Neural cell (in vitro differentiated cells): ENCODE data around the gene KIAA0753. TPM values are rescaled to one million over a fixed set of nuclear protein-coding genes. Genes with fewer than 3 reads are reported as not detected.

Source experiments
- H2AFZ ChIP-seq: fragments of 200-600, 300-800 bp; sonication (generic), shearing (Covaris generic); 2 replicates; pipeline ENCODE4 v1.6.0; 2014; ENCODE audit warnings: low read depth, mild to moderate bottlenecking, antibody characterized with exemption, low read length, moderate library complexity
- H3F3A ChIP-seq: fragments of 200-600 bp; shearing (Covaris generic); 2 replicates; pipeline ENCODE4 v1.6.1; 2016; ENCODE audit warnings: mild to moderate bottlenecking, moderate library complexity, mixed read lengths, antibody characterized with exemption, low read length; ENCODE audit not compliant: insufficient read depth, poor library complexity, severe bottlenecking
- H3K27ac ChIP-seq: fragments of 200-600, 300-800 bp; sonication (generic), shearing (Covaris generic); 2 replicates; pipeline ENCODE4 v1.5.1; 2014; ENCODE audit warnings: mild to moderate bottlenecking, low read length, moderate library complexity
- H3K27me3 ChIP-seq: fragments of 300-800, 200-600 bp; sonication (generic), shearing (Covaris generic); 2 replicates; pipeline ENCODE4 v1.6.0; 2014; ENCODE audit warnings: mild to moderate bottlenecking, low read depth, low read length, moderate library complexity; ENCODE audit not compliant: insufficient read depth
- H3K36me3 ChIP-seq: fragments of 300-800, 200-600 bp; sonication (generic), shearing (Covaris generic); 2 replicates; pipeline ENCODE4 v1.5.1; 2014; ENCODE audit warnings: mild to moderate bottlenecking, antibody characterized with exemption, low read length, moderate library complexity; ENCODE audit not compliant: insufficient read depth
- H3K4me2 ChIP-seq: fragments of 300-800, 200-600 bp; sonication (generic), shearing (Covaris generic); 2 replicates; pipeline ENCODE4 v1.6.0; 2014; ENCODE audit warnings: mild to moderate bottlenecking, low read length
- H3K4me3 ChIP-seq: fragments of 300-800, 200-600 bp; sonication (generic), shearing (Covaris generic); 2 replicates; pipeline ENCODE4 v1.5.1; 2014; ENCODE audit warnings: mild to moderate bottlenecking, low read length, moderate library complexity
- H3K79me2 ChIP-seq: fragments of 200-600 bp; shearing (Covaris generic); replicated peaks from 2 replicates; pipeline ENCODE4 v1.6.0; 2014; ENCODE audit warnings: mild to moderate bottlenecking, low read length, moderate library complexity; ENCODE audit not compliant: insufficient read depth
- H3K9ac ChIP-seq: fragments of 300-800, 200-600 bp; sonication (generic), shearing (Covaris generic); 2 replicates; pipeline ENCODE4 v1.6.1; 2016; ENCODE audit warnings: mild to moderate bottlenecking, low read length, mixed read lengths
- H3K9me2 ChIP-seq: fragments of 200-600 bp; shearing (Covaris generic); 2 replicates; pipeline ENCODE4 v1.6.1; 2016; ENCODE audit warnings: mild to moderate bottlenecking, low read length, mixed read lengths; ENCODE audit not compliant: insufficient read depth
- H3K9me3 ChIP-seq: fragments of 200-600, 300-800 bp; sonication (generic), shearing (Covaris generic); 2 replicates; pipeline ENCODE4 v1.6.1; 2016; ENCODE audit warnings: mild to moderate bottlenecking, mixed run types, low read length, moderate library complexity, mixed read lengths
- H4K20me1 ChIP-seq: fragments of 200-600 bp; shearing (Covaris generic); 2 replicates; pipeline ENCODE4 v1.6.1; 2016; ENCODE audit warnings: mild to moderate bottlenecking, mixed run types; ENCODE audit not compliant: insufficient read depth
- EP300 ChIP-seq: fragments of 450-650 bp; conservative IDR thresholded peaks from 2 replicates; pipeline ENCODE4 v1.6.1; 2014; ENCODE audit warnings: antibody characterized with exemption, mild to moderate bottlenecking, moderate library complexity; ENCODE audit not compliant: poor library complexity, severe bottlenecking
- EZH2 ChIP-seq: fragments of 200-600, 300-800 bp; shearing (Covaris generic), sonication (generic); IDR thresholded peaks from 2 replicates; pipeline ENCODE4 v1.6.1; 2014; ENCODE audit warnings: antibody characterized with exemption, low read length, borderline replicate concordance, mild to moderate bottlenecking; ENCODE audit not compliant: insufficient read depth, poor library complexity, severe bottlenecking
- MXI1 ChIP-seq: fragments of 450-650 bp; conservative IDR thresholded peaks from 2 replicates; pipeline ENCODE4 v1.6.1; 2014; ENCODE audit warnings: antibody characterized with exemption, mild to moderate bottlenecking; ENCODE audit not compliant: poor library complexity, severe bottlenecking
- POLR2AphosphoS5 ChIP-seq: IDR thresholded peaks from 2 replicates; pipeline ENCODE4 v1.6.1; 2012
- RAD21 ChIP-seq: fragments of 450-650 bp; conservative IDR thresholded peaks from 2 replicates; pipeline ENCODE4 v1.6.1; 2014; ENCODE audit warnings: antibody characterized with exemption, mild to moderate bottlenecking, moderate library complexity
- REST ChIP-seq: IDR thresholded peaks from 2 replicates; pipeline ENCODE4 v1.6.1; 2012; ENCODE audit warnings: borderline replicate concordance
- SMC3 ChIP-seq: fragments of 450-650 bp; conservative IDR thresholded peaks from 2 replicates; pipeline ENCODE4 v1.6.1; 2014; ENCODE audit warnings: antibody characterized with exemption, mild to moderate bottlenecking, moderate library complexity; ENCODE audit not compliant: poor library complexity
- TAF1 ChIP-seq: IDR thresholded peaks from 2 replicates; pipeline ENCODE4 v1.6.1; 2012; ENCODE audit warnings: low read depth
- polyA plus RNA-seq: library from polyadenylated mRNA; depleted of rRNA; stranded (reverse); fragments of >200 nt; gene quantifications from 2 replicates; pipeline ENCODE4 v1.2.3, GENCODE V29; 2014
- TF ChIP-seq, protein P1 (sequence below): fragments of 450-650 bp; IDR thresholded peaks from 2 replicates; pipeline ENCODE4 v1.5.1; 2014; ENCODE audit warnings: antibody characterized with exemption, mild to moderate bottlenecking, moderate library complexity; ENCODE audit not compliant: poor library complexity, severe bottlenecking

Gene KIAA0753
- polyA plus RNA-seq, 1 donor from 2014 or later, result 32.3 TPM

DNA sequence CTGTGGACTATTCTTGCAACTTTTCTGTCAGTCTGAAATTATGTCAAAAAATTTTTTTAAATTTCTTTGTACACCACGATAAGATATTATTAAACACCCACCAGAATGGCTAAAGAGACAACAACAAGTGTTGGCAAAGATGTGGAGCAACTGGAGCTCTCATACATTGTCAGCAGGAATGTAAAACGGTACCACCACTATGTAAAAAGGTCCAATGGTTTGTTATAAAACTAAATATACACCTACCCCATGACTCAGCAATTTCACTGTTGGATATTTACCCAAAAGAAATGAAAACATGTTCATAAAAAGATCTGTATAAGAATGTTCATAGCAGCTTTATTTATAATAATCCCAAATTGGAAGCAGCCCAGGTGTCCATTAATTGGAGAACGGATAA lies 7.2 kb downstream of the KIAA0753 start:
- Histone ChIP-seq H3K9me3 (no peaks in the 10 kb centered on the region), H3F3A (no peaks in the 10 kb centered on the region), H3K9me2 (no peaks in the 10 kb centered on the region), H3K9ac (no peak overlapping the region), H3K27ac (no peak overlapping the region), H3K4me2 (no peak overlapping the region), H4K20me1 (peaks cover 4% of the 10 kb centered on the region), H3K36me3 (peaks cover 20% of the 10 kb centered on the region), H2AFZ (no peak overlapping the region), H3K4me3 (no peak overlapping the region), H3K27me3 (no peaks in the 10 kb centered on the region), H3K79me2 (peaks cover 4% of the 10 kb centered on the region)
- no peak for TF ChIP-seq EP300
- no peak for TF ChIP-seq TAF1
- TF ChIP-seq SMC3, result no peak
- no peak for TF ChIP-seq MXI1
- TF ChIP-seq, protein P1, sequence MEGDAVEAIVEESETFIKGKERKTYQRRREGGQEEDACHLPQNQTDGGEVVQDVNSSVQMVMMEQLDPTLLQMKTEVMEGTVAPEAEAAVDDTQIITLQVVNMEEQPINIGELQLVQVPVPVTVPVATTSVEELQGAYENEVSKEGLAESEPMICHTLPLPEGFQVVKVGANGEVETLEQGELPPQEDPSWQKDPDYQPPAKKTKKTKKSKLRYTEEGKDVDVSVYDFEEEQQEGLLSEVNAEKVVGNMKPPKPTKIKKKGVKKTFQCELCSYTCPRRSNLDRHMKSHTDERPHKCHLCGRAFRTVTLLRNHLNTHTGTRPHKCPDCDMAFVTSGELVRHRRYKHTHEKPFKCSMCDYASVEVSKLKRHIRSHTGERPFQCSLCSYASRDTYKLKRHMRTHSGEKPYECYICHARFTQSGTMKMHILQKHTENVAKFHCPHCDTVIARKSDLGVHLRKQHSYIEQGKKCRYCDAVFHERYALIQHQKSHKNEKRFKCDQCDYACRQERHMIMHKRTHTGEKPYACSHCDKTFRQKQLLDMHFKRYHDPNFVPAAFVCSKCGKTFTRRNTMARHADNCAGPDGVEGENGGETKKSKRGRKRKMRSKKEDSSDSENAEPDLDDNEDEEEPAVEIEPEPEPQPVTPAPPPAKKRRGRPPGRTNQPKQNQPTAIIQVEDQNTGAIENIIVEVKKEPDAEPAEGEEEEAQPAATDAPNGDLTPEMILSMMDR, result no peak
- no peak for TF ChIP-seq RAD21
- no peak for TF ChIP-seq POLR2AphosphoS5
- no peak for TF ChIP-seq EZH2
- no peak for TF ChIP-seq REST

DNA sequence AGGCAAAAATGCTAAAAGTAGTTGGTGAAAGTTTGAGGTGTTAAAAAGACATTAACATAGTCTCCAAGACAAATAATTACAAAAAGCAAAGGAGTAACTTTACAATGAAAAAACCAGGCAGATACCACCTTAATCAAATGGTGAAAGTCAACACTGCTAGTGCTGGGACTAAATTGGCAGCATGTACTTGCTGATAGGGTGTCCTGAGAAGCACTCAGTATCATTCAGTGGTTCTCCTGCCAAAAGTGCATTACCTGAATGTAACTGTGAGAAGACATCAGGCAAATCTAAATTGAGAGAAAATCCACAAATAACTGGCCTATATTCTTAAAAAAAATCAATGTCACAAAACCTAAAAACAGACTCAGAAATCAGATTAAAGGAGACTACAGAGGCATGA lies 8.0 kb downstream of the KIAA0753 start:
- no peaks in the 10 kb centered on the region for H3K9me3 ChIP-seq
- no peaks in the 10 kb centered on the region for H3K9me2 ChIP-seq
- H3K4me3 ChIP-seq, result no peak overlapping the region
- peaks cover 4% of the 10 kb centered on the region for H3K79me2 ChIP-seq
- peaks cover 24% of the 10 kb centered on the region for H3K36me3 ChIP-seq
- no peak overlapping the region for H3K9ac ChIP-seq
- H4K20me1 ChIP-seq, result peaks cover 4% of the 10 kb centered on the region
- H3K27me3 ChIP-seq, result no peaks in the 10 kb centered on the region
- no peak overlapping the region for H2AFZ ChIP-seq
- no peaks in the 10 kb centered on the region for H3F3A ChIP-seq
- TF ChIP-seq REST (no peak), MXI1 (no peak), EZH2 (no peak), RAD21 (no peak), SMC3 (no peak), TAF1 (no peak)
- TF ChIP-seq, protein P1, result no peak
- H3K27ac ChIP-seq, result no peak overlapping the region
- no peak overlapping the region for H3K4me2 ChIP-seq
